GM12878 (cell line): Measurements from ENCODE around the gene OSER1. TPM values are rescaled to one million over a fixed set of nuclear protein-coding genes. Genes with fewer than 3 reads are reported as not detected.

Source experiments
- ATAC-seq: fragments of 200-7000 bp; cut with Tn5 transposase; 3 replicates; pipeline ENCODE4 v1.9.1; 2020; ENCODE audit warnings: mild to moderate bottlenecking, moderate library complexity
- BruUV-seq: library from RNA; stranded (reverse); fragments of 400-500 nt; replicated peaks from 2 replicates; lab custom pipeline; 2021; lab: Mats Ljungman, UMichigan
- CTCF ChIA-PET: fragments of 300-600 bp; sonication (Branson Sonifier 250); formaldehyde crosslinking; extraction: SDS; loops from one replicate; lab custom pipeline; 2021; ENCODE audit warnings: inconsistent platforms; lab: Yijun Ruan, JAX
- POLR2A ChIA-PET: fragments of 350-600 bp; formaldehyde crosslinking; extraction: SDS; loops from one replicate; lab custom pipeline; 2021; ENCODE audit warnings: inconsistent platforms; lab: Charles Lee
- RAD21 ChIA-PET: fragments of 300-600 bp; sonication (Branson Sonifier 250); formaldehyde crosslinking; loops from one replicate; lab custom pipeline; 2023; ENCODE audit warnings: antibody characterized with exemption; ENCODE audit not compliant: unreplicated experiment; lab: Charles Lee
- SMC1A ChIA-PET: fragments of 300-600 bp; sonication (Branson Sonifier 250); formaldehyde crosslinking; loops from one replicate; lab custom pipeline; 2023; ENCODE audit not compliant: unreplicated experiment, uncharacterized antibody; lab: Charles Lee
- DNase-seq: peaks from one replicate; pipeline ENCODE4 v3.0.0-alpha.2; 2011; ENCODE audit warnings: low read depth, low spot score
- FAIRE-seq: peaks from 3 replicates; lab custom pipeline; 2011; peaks lifted over from hg19 to GRCh38; lab: Jason Lieb, UNC
- H2AFZ ChIP-seq: 2 replicates; pipeline ENCODE4 v1.6.0; 2011; ENCODE audit warnings: low read depth, low read length, control low read depth; ENCODE audit not compliant: control insufficient read depth
- H3K27ac ChIP-seq: 2 replicates; pipeline ENCODE4 v1.5.1; 2011; ENCODE audit warnings: control low read depth; ENCODE audit not compliant: control insufficient read depth, insufficient read depth
- H3K27me3 ChIP-seq, 2 experiments: replicated peaks in 1 of 2; 2 replicates each; pipeline versions ENCODE4 v1.6.0 to v1.6.1; 2011; ENCODE audit warnings: low read length in 1 of 2; ENCODE audit not compliant: control insufficient read depth in 2 of 2, insufficient read depth in 2 of 2
- H3K36me3 ChIP-seq, 2 experiments: 2 replicates each; pipeline ENCODE4 v1.5.1; 2011; ENCODE audit warnings: low read length in 1 of 2; ENCODE audit not compliant: control insufficient read depth in 2 of 2, insufficient read depth in 2 of 2
- H3K4me1 ChIP-seq: 2 replicates; pipeline ENCODE4 v1.6.1; 2011; ENCODE audit warnings: mild to moderate bottlenecking, low read length, moderate library complexity, mixed read lengths; ENCODE audit not compliant: control insufficient read depth, insufficient read depth
- H3K4me2 ChIP-seq: 2 replicates; pipeline ENCODE4 v1.6.0; 2011; ENCODE audit warnings: control low read depth; ENCODE audit not compliant: control insufficient read depth, insufficient read depth
- H3K4me3 ChIP-seq: fragments of 200-600 bp; sonication (generic); 2 replicates; pipeline ENCODE4 v1.5.1; 2016
- H3K79me2 ChIP-seq: 2 replicates; pipeline ENCODE4 v1.6.0; 2011; ENCODE audit warnings: low read length; ENCODE audit not compliant: control insufficient read depth, insufficient read depth
- H3K9ac ChIP-seq: 2 replicates; pipeline ENCODE4 v1.8.0; 2011; ENCODE audit warnings: low read length, control low read depth, mixed read lengths; ENCODE audit not compliant: control insufficient read depth, insufficient read depth
- H3K9me3 ChIP-seq: replicated peaks from 3 replicates; pipeline ENCODE4 v1.5.1; 2011; ENCODE audit warnings: mild to moderate bottlenecking, low read length; ENCODE audit not compliant: control insufficient read depth, insufficient read depth
- H4K20me1 ChIP-seq: 2 replicates; pipeline ENCODE4 v1.6.0; 2011; ENCODE audit not compliant: control insufficient read depth, insufficient read depth
- ASH2L ChIP-seq: fragments of 300-600, 200-600 bp; sonication (generic); IDR thresholded peaks from 2 replicates; pipeline ENCODE4 v1.6.1; 2017; ENCODE audit warnings: low read depth, mild to moderate bottlenecking, borderline replicate concordance
- BCL3 ChIP-seq: IDR thresholded peaks from 2 replicates; pipeline ENCODE4 v1.6.1; 2011; ENCODE audit warnings: borderline replicate concordance, low read depth, mild to moderate bottlenecking, moderate library complexity, low read length; ENCODE audit not compliant: insufficient read depth, poor library complexity, severe bottlenecking
- CEBPZ ChIP-seq: fragments of 150-350 bp; IDR thresholded peaks from 2 replicates; pipeline ENCODE4 v1.6.1; 2016; ENCODE audit warnings: low read depth, low read length
- HDAC6 ChIP-seq: fragments of 200-600 bp; sonication (generic); IDR thresholded peaks from one replicate; pipeline ENCODE4 v1.8.0; 2017; ENCODE audit warnings: antibody characterized with exemption; ENCODE audit not compliant: unreplicated experiment
- LARP7 ChIP-seq: fragments of 450-650 bp; IDR thresholded peaks from 2 replicates; pipeline ENCODE4 v1.6.1; 2017; ENCODE audit warnings: mild to moderate bottlenecking
- MTA2 ChIP-seq: fragments of 450-650 bp; IDR thresholded peaks from 2 replicates; pipeline ENCODE4 v1.6.1; 2016; ENCODE audit warnings: low read depth, mild to moderate bottlenecking, moderate library complexity
- PML ChIP-seq: IDR thresholded peaks from 2 replicates; pipeline ENCODE4 v1.6.1; 2012; ENCODE audit warnings: low read length, inconsistent platforms
- POLR2AphosphoS5 ChIP-seq: IDR thresholded peaks from 2 replicates; pipeline ENCODE4 v1.6.1; 2011; ENCODE audit warnings: mild to moderate bottlenecking, low read length, inconsistent platforms
- TCF3 ChIP-seq: IDR thresholded peaks from 2 replicates; pipeline ENCODE4 v1.6.1; 2012; ENCODE audit warnings: low read depth, mild to moderate bottlenecking, low read length, borderline replicate concordance; ENCODE audit not compliant: insufficient read depth
- ZBTB33 ChIP-seq: fragments of 450-650 bp; IDR thresholded peaks from 2 replicates; pipeline ENCODE4 v1.6.1; 2017; ENCODE audit warnings: mild to moderate bottlenecking
- WGBS: methylation state at CpG from one replicate; pipeline ENCODE4 v1.1.6; 2016; ENCODE audit warnings: low lambda C conversion rate; ENCODE audit not compliant: insufficient replicate concordance, insufficient coverage; ENCODE audit errors: missing lambda C conversion rate; 5-methylcytosine and 5-hydroxymethylcytosine counted together
- in situ Hi-C: fragments of 300-500 bp; cut with MboI; formaldehyde crosslinking; loops from 9 replicates; pipeline ENCODE4 v1.14.3; 2018; ENCODE audit warnings: mixed read lengths
- intact Hi-C: fragments of 100-400 bp; cut with micrococcal nuclease; formaldehyde crosslinking; loops from one replicate; pipeline ENCODE4 v1.14.2; 2022; ENCODE audit not compliant: unreplicated experiment
- polyA plus RNA-seq, 11 experiments: library from polyadenylated mRNA; depleted of rRNA in 4 of 11; unstranded in 6 of 11; stranded (reverse) in 5 of 11; fragments of >200 nt; fragmentation: Nextera tagmentation in 4 of 11; fragmentation: Illumina TruSeq in 1 of 11; extraction: Ambion mirVana in 4 of 11; extraction: Trizol in 1 of 11; gene quantifications; 1 replicate in 1 of 11; 2 replicates in 10 of 11; pipeline versions ENCODE4 v1.2.1 to v1.2.3, GENCODE V29; 2011 to 2016; ENCODE audit warnings: inconsistent platforms in 2 of 11, missing spikeins in 2 of 11, low read depth in 1 of 11
- total RNA-seq, 4 experiments: library from RNA; depleted of rRNA in 3 of 4; stranded (reverse); fragments of >200 nt in 3 of 4; fragmentation: Illumina TruSeq in 1 of 4; extraction: Trizol in 1 of 4; gene quantifications; 2 replicates each; pipeline versions ENCODE4 v1.2.1 to v1.2.3, GENCODE V29; 2013 to 2021

Gene OSER1
- total and polyA plus RNA-seq, 10 of the 15 experiments (the other 5 are each of a cell fraction or from before 2014, with no cell fraction given), result 19.3 to 63.8 (median 28.4) TPM

- H3K9ac ChIP-seq, result no peak overlapping the region
- no peak overlapping the region for H2AFZ ChIP-seq
- no peak overlapping the region for H3K4me2 ChIP-seq
- intact Hi-C loops, result no loop called here
- H3K9me3 ChIP-seq, result no peaks in the 10 kb centered on the region
- no peaks in the 10 kb centered on the region for H4K20me1 ChIP-seq
- H3K4me3 ChIP-seq, result no peak overlapping the region
- peaks cover under 1% of the 10 kb centered on the region; the same call in 1 of the 2 replicates for H3K4me1 ChIP-seq
- no TSS peak for BruUV-seq
- TF ChIP-seq ASH2L (no peak), CEBPZ (no peak), LARP7 (no peak), MTA2 (no peak), POLR2AphosphoS5 (no peak), PML (no peak), ZBTB33 (no peak), BCL3 (no peak), TCF3 (no peak), HDAC6 (no peak)
- TF ChIP-seq, all 136 proteins: peak for 0
- H3K36me3 ChIP-seq, result no peaks in the 10 kb centered on the region
- FAIRE-seq, result no peak
- DNase-seq, result no peak
- H3K27me3 ChIP-seq, result no peaks in the 10 kb centered on the region
- ChIA-PET RAD21 (no interaction called here), SMC1A (interaction anchor here (1.7 kb wide), 1 partner anchor 35 kb away, joined by 7 read pairs; no protein-coding TSS in a partner anchor), POLR2A (no interaction called here), CTCF (interaction anchor here (0.9 to 2.1 kb wide), 3 partner anchors 9 to 87 kb away, joined by 3 to 9 read pairs (median 8); partner anchors contain the start of gene FITM2)
- ATAC-seq, result no peak
- no peak overlapping the region for H3K27ac ChIP-seq
- in situ Hi-C loops, result no loop called here
- 20% methylated on average over 5 of the region's 5 CpGs for WGBS
- H3K79me2 ChIP-seq, result no peaks in the 10 kb centered on the region
These were observed 14.1 kb upstream of the OSER1 start for GRCh38 chr20:44224637-44225036.
